ENCODE results near the gene NRIP1. TPM values are rescaled to one million over a fixed set of nuclear protein-coding genes. Genes with fewer than 3 reads are reported as not detected.

NRIP1 gene
- polyA plus RNA-seq, 3 donors = 4.3 to 28.2 (median 23.5) TPM

GRCh38 chr21:15060543-15061175 is 4.1 kb downstream of the NRIP1 start:
- peak overlapping the region in 3 of 7 donors; percentile 0 to 75 (median 64) for H3K27ac Mint-ChIP-seq
- Histone ChIP-seq H3K4me3 (replicated peaks in 1 of 3; ENCODE audit: low read depth in 2 of 3, low read length in 3 of 3) (peak overlapping the region in 1 of 3 experiments; percentile 91), H4K20me1 (ENCODE audit: insufficient read depth, low read length) (peaks cover 86% of the 10 kb centered on the region), H3K27ac (ENCODE audit: low read depth in 1 of 2, low read length in 2 of 2) (peak overlapping the region in 1 of 2 donors; percentile 10), H2AFZ (ENCODE audit: insufficient read depth, low read depth, low read length, poor library complexity, severe bottlenecking) (no peak overlapping the region), H3K79me2 (ENCODE audit: insufficient read depth, low read length) (peaks cover 87% of the 10 kb centered on the region), H3K9ac (ENCODE audit: insufficient read depth, low read length, poor library complexity, severe bottlenecking) (no peak overlapping the region), H3K27me3 (ENCODE audit: control insufficient read depth in 2 of 2, insufficient read depth in 2 of 2, low read length in 2 of 2) (no peaks in the 10 kb centered on the region), H3K9me3 (replicated peaks in 1 of 2; ENCODE audit: control insufficient read depth in 1 of 2, insufficient read depth in 1 of 2, low read length in 2 of 2) (no peaks in the 10 kb centered on the region), H3K4me2 (replicated peaks; ENCODE audit: extremely low read depth, low read length, poor library complexity, severe bottlenecking) (peak overlapping the region; percentile 81), H3K36me3 (replicated peaks in 1 of 2; ENCODE audit: control insufficient read depth in 1 of 2, insufficient read depth in 2 of 2, low read length in 2 of 2) (no peaks in the 10 kb centered on the region), H3K4me1 (ENCODE audit: control insufficient read depth in 1 of 2, insufficient read depth in 2 of 2, low read length in 2 of 2) (peaks cover 55 to 77% of the 10 kb centered on the region in 2 donors)
- peaks cover 80% of the 10 kb centered on the region for H3K4me1 Mint-ChIP-seq
- H3K36me3 Mint-ChIP-seq = peaks cover 0 to 6% of the 10 kb centered on the region in 2 donors
- peak overlapping the region; percentile 91 to 98 for H3K4me3 Mint-ChIP-seq
- TF ChIP-seq, protein P1, sequence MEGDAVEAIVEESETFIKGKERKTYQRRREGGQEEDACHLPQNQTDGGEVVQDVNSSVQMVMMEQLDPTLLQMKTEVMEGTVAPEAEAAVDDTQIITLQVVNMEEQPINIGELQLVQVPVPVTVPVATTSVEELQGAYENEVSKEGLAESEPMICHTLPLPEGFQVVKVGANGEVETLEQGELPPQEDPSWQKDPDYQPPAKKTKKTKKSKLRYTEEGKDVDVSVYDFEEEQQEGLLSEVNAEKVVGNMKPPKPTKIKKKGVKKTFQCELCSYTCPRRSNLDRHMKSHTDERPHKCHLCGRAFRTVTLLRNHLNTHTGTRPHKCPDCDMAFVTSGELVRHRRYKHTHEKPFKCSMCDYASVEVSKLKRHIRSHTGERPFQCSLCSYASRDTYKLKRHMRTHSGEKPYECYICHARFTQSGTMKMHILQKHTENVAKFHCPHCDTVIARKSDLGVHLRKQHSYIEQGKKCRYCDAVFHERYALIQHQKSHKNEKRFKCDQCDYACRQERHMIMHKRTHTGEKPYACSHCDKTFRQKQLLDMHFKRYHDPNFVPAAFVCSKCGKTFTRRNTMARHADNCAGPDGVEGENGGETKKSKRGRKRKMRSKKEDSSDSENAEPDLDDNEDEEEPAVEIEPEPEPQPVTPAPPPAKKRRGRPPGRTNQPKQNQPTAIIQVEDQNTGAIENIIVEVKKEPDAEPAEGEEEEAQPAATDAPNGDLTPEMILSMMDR (IDR thresholded peaks at IDR 0.05) = no peak
- no CpG with 5 or more reads among the region's 2 CpGs for WGBS (ENCODE audit: insufficient coverage)
- DNase-seq = no peak
- peaks cover 0 to 4% (median 0%) of the 10 kb centered on the region in 3 donors for H3K27me3 Mint-ChIP-seq (ENCODE audit: low read depth in 3 of 3)
- no peaks in the 10 kb centered on the region for H3K9me3 Mint-ChIP-seq
- intact Hi-C loops (cut with micrococcal nuclease) = loop anchor here (5.0 to 10.0 kb wide), 4 partner anchors 162 to 424 kb away; no protein-coding TSS in a partner anchor

GRCh38 chr21:15059397-15059796 is 5.4 kb downstream of the NRIP1 start:
- H3K4me1 ChIP-seq (ENCODE audit: control insufficient read depth in 1 of 2, insufficient read depth in 2 of 2, low read length in 2 of 2) = peaks cover 59 to 87% of the 10 kb centered on the region in 2 donors
- peaks cover 100% of the 10 kb centered on the region for H3K79me2 ChIP-seq (ENCODE audit: insufficient read depth, low read length)
- H3K27ac ChIP-seq (ENCODE audit: low read depth in 1 of 2, low read length in 2 of 2) = no peak overlapping the region
- peak overlapping the region; percentile 48 for H3K4me2 ChIP-seq (replicated peaks; ENCODE audit: extremely low read depth, low read length, poor library complexity, severe bottlenecking)
- Mint-ChIP-seq H3K27me3 (ENCODE audit: low read depth in 3 of 3) (peaks cover 0 to 4% (median 0%) of the 10 kb centered on the region in 3 donors), H3K27ac (peak overlapping the region in 2 of 7 donors; percentile 63), H3K4me1 (peaks cover 91% of the 10 kb centered on the region), H3K9me3 (no peaks in the 10 kb centered on the region), H3K36me3 (peaks cover 0 to 6% of the 10 kb centered on the region in 2 donors), H3K4me3 (no peak overlapping the region)
- peak overlapping the region in 1 of 3 experiments; percentile 26 for H3K4me3 ChIP-seq (replicated peaks in 1 of 3; ENCODE audit: low read depth in 2 of 3, low read length in 3 of 3)
- intact Hi-C loops (cut with micrococcal nuclease) = no loop called here
- no peak for DNase-seq
- no peaks in the 10 kb centered on the region for H3K36me3 ChIP-seq (replicated peaks in 1 of 2; ENCODE audit: control insufficient read depth in 1 of 2, insufficient read depth in 2 of 2, low read length in 2 of 2)
- TF ChIP-seq, protein P1 (IDR thresholded peaks at IDR 0.05) = no peak
- H2AFZ ChIP-seq (ENCODE audit: insufficient read depth, low read depth, low read length, poor library complexity, severe bottlenecking) = no peak overlapping the region
- H3K27me3 ChIP-seq (ENCODE audit: control insufficient read depth in 2 of 2, insufficient read depth in 2 of 2, low read length in 2 of 2) = no peaks in the 10 kb centered on the region
- H4K20me1 ChIP-seq (ENCODE audit: insufficient read depth, low read length) = peaks cover 99% of the 10 kb centered on the region
- H3K9me3 ChIP-seq (replicated peaks in 1 of 2; ENCODE audit: control insufficient read depth in 1 of 2, insufficient read depth in 1 of 2, low read length in 2 of 2) = no peaks in the 10 kb centered on the region
- no peak overlapping the region for H3K9ac ChIP-seq (ENCODE audit: insufficient read depth, low read length, poor library complexity, severe bottlenecking)

All from CD14-positive monocyte (primary cell).